ENCODE measurements around the gene ARL4C. TPM values are rescaled to one million over a fixed set of nuclear protein-coding genes. Genes with fewer than 3 reads are reported as not detected.
"Not testable (repeated sequence)": the region's sequence is repeated elsewhere in the genome, so short reads cannot be mapped to it uniquely, and the experiment has no call there.

The ARL4C gene
- total RNA-seq, 1 experiment from 2014 or later = 81.2 TPM

- ChIA-PET CTCF (no interaction called here), POLR2A (no interaction called here)
- H3K27me3 Mint-ChIP-seq (ENCODE audit: insufficient read depth, unreplicated experiment) = no peaks in the 10 kb centered on the region
- no peaks in the 10 kb centered on the region; the same call in 1 of the 2 replicates for H3K9me3 ChIP-seq
- H3K4me1 Mint-ChIP-seq (ENCODE audit: low read depth, unreplicated experiment) = peaks cover 37% of the 10 kb centered on the region
- DNase-seq = no peak
- intact Hi-C loops (cut with micrococcal nuclease; ENCODE audit: unreplicated experiment) = loop anchor here (5.0 kb wide), 1 partner anchor 322 kb away; no protein-coding TSS in a partner anchor
- no peak overlapping the region for H3K4me3 ChIP-seq (ENCODE audit: low read depth, low read length)
- H3K36me3 Mint-ChIP-seq (ENCODE audit: insufficient read depth, unreplicated experiment) = peaks cover 7% of the 10 kb centered on the region
- peaks cover 61% of the 10 kb centered on the region for H3K4me1 ChIP-seq
- H3K36me3 ChIP-seq (ENCODE audit: control insufficient read depth, insufficient read depth, low read length) = no peaks in the 10 kb centered on the region
- H3K4me3 Mint-ChIP-seq (ENCODE audit: unreplicated experiment) = no peak overlapping the region
- BruUV-seq (replicated peaks) = no TSS peak
- peak overlapping the region; percentile 80 for H3K27ac Mint-ChIP-seq (ENCODE audit: unreplicated experiment)
- no peaks in the 10 kb centered on the region for H3K27me3 ChIP-seq (replicated peaks; ENCODE audit: control insufficient read depth, insufficient read depth, low read length)
- TF ChIP-seq CTCF (IDR thresholded peaks at IDR 0.05; ENCODE audit: insufficient read depth in 1 of 2, low read depth in 1 of 2, low read length in 1 of 2, severe bottlenecking in 1 of 2, unreplicated experiment in 1 of 2) = no peak
- peaks cover 18% of the 10 kb centered on the region for H3K9me3 Mint-ChIP-seq (ENCODE audit: unreplicated experiment)
Measured at GRCh38 chr2:234459401-234460009, 37.4 kb downstream of the ARL4C start.

DNA sequence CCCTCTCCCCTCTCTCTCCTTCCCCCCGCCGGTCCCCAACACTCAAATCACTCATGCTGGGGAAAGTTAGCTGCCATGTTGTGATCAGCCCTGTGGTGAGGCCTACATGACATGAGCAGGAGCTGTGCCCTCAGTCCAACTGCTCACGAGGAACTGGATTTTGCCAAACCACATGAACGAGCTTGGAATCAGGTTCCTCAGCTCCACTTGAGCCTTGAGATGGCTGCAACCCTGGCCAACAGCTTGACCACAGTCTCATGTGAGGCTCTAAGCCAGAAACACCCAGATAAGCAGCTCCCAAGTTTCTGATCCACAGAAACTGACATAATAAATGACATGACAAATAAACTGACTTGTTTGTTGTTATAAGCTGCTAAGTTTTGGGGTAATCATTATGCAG is 38.4 kb downstream of the ARL4C start:
- H3K4me3 Mint-ChIP-seq (ENCODE audit: unreplicated experiment) = no peak overlapping the region
- H3K36me3 ChIP-seq (ENCODE audit: control insufficient read depth, insufficient read depth, low read length) = no peaks in the 10 kb centered on the region
- no peak for TF ChIP-seq CTCF (IDR thresholded peaks at IDR 0.05; ENCODE audit: insufficient read depth in 1 of 2, low read depth in 1 of 2, low read length in 1 of 2, severe bottlenecking in 1 of 2, unreplicated experiment in 1 of 2)
- H3K27me3 ChIP-seq (replicated peaks; ENCODE audit: control insufficient read depth, insufficient read depth, low read length) = no peaks in the 10 kb centered on the region
- peaks cover 28% of the 10 kb centered on the region for H3K4me1 Mint-ChIP-seq (ENCODE audit: low read depth, unreplicated experiment)
- H3K9me3 ChIP-seq = no peaks in the 10 kb centered on the region; the same call in 1 of the 2 replicates
- ChIA-PET CTCF (no interaction called here), POLR2A (no interaction called here)
- H3K27ac Mint-ChIP-seq (ENCODE audit: unreplicated experiment) = peak overlapping the region; percentile 50
- no peak for DNase-seq
- H3K4me1 ChIP-seq = peaks cover 51% of the 10 kb centered on the region
- no peaks in the 10 kb centered on the region for H3K27me3 Mint-ChIP-seq (ENCODE audit: insufficient read depth, unreplicated experiment)
- BruUV-seq (replicated peaks) = no TSS peak
- H3K9me3 Mint-ChIP-seq (ENCODE audit: unreplicated experiment) = peaks cover 25% of the 10 kb centered on the region
- no peak overlapping the region for H3K4me3 ChIP-seq (ENCODE audit: low read depth, low read length)
- peaks cover 7% of the 10 kb centered on the region for H3K36me3 Mint-ChIP-seq (ENCODE audit: insufficient read depth, unreplicated experiment)
- intact Hi-C loops (cut with micrococcal nuclease; ENCODE audit: unreplicated experiment) = no loop called here

GRCh38 chr2:234457421-234457820 is 39.5 kb downstream of the ARL4C start:
- H3K9me3 ChIP-seq = no peaks in the 10 kb centered on the region; the same call in 1 of the 2 replicates
- peaks cover 29% of the 10 kb centered on the region for H3K4me1 Mint-ChIP-seq (ENCODE audit: low read depth, unreplicated experiment)
- TF ChIP-seq CTCF (IDR thresholded peaks at IDR 0.05; ENCODE audit: insufficient read depth in 1 of 2, low read depth in 1 of 2, low read length in 1 of 2, severe bottlenecking in 1 of 2, unreplicated experiment in 1 of 2) = no peak
- no peak overlapping the region for H3K27ac Mint-ChIP-seq (ENCODE audit: unreplicated experiment)
- H3K36me3 ChIP-seq (ENCODE audit: control insufficient read depth, insufficient read depth, low read length) = no peaks in the 10 kb centered on the region
- H3K27me3 Mint-ChIP-seq (ENCODE audit: insufficient read depth, unreplicated experiment) = no peaks in the 10 kb centered on the region
- H3K4me3 Mint-ChIP-seq (ENCODE audit: unreplicated experiment) = no peak overlapping the region
- H3K27me3 ChIP-seq (replicated peaks; ENCODE audit: control insufficient read depth, insufficient read depth, low read length) = no peaks in the 10 kb centered on the region
- ChIA-PET CTCF (no interaction called here), POLR2A (no interaction called here)
- H3K9me3 Mint-ChIP-seq (ENCODE audit: unreplicated experiment) = peaks cover 33% of the 10 kb centered on the region
- no TSS peak for BruUV-seq (replicated peaks)
- peaks cover 46% of the 10 kb centered on the region for H3K4me1 ChIP-seq
- intact Hi-C loops (cut with micrococcal nuclease; ENCODE audit: unreplicated experiment) = no loop called here
- H3K36me3 Mint-ChIP-seq (ENCODE audit: insufficient read depth, unreplicated experiment) = peaks cover 9% of the 10 kb centered on the region
- no peak overlapping the region for H3K4me3 ChIP-seq (ENCODE audit: low read depth, low read length)
- no peak for DNase-seq

DNA sequence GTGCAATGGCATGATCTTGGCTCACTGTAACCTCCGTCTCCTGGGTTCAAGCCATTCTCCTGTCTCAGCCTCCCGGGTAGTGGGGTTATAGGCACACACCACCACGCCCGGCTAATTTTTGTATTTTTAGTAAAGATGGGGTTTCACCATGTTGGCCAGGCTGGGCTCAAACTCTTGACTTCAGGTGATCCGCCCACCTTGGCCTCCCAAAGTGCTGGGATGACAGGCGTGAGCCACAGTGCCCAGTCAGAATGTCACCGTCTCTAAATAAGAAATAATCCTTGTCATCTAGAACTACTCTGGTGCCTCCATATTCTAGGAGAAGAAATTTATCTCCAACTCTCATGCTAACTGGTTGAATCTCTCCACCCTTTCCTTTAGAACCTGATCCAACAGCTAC is 41.6 kb downstream of the ARL4C start:
- H3K27ac Mint-ChIP-seq (ENCODE audit: unreplicated experiment) = peak overlapping the region; percentile 57
- H3K4me3 Mint-ChIP-seq (ENCODE audit: unreplicated experiment); CTCF ChIA-PET; BruUV-seq (replicated peaks); H3K27me3 Mint-ChIP-seq (ENCODE audit: insufficient read depth, unreplicated experiment); H3K9me3 ChIP-seq; H3K36me3 ChIP-seq (ENCODE audit: control insufficient read depth, insufficient read depth, low read length); DNase-seq; H3K4me3 ChIP-seq (ENCODE audit: low read depth, low read length); intact Hi-C loops (cut with micrococcal nuclease; ENCODE audit: unreplicated experiment); H3K36me3 Mint-ChIP-seq (ENCODE audit: insufficient read depth, unreplicated experiment); H3K27me3 ChIP-seq (replicated peaks; ENCODE audit: control insufficient read depth, insufficient read depth, low read length); POLR2A ChIA-PET: not testable (repeated sequence)
- H3K4me1 Mint-ChIP-seq (ENCODE audit: low read depth, unreplicated experiment) = peaks cover 30% of the 10 kb centered on the region
- H3K4me1 ChIP-seq = peaks cover 45% of the 10 kb centered on the region
- H3K9me3 Mint-ChIP-seq (ENCODE audit: unreplicated experiment) = peaks cover 33% of the 10 kb centered on the region

Data from Caco-2 (cell line).